GM23338 (cell line): Measurements from ENCODE around the gene CCDC69. TPM values are rescaled to one million over a fixed set of nuclear protein-coding genes. Genes with fewer than 3 reads are reported as not detected.

Experiments used
- ATAC-seq: fragments of 200-7000 bp; cut with Tn5 transposase; 3 replicates; pipeline ENCODE4 v1.9.1; 2020
- DNase-seq: peaks from one replicate; pipeline ENCODE4 v3.0.0-alpha.2; 2015; ENCODE audit warnings: low spot score
- H2AFZ ChIP-seq: fragments of 200-600 bp; sonication (generic); 2 replicates; pipeline ENCODE4 v1.8.0; 2016; ENCODE audit warnings: antibody characterized with exemption, mild to moderate bottlenecking, moderate library complexity
- H3F3A ChIP-seq: fragments of 200-600 bp; sonication (generic); replicated peaks from 2 replicates; pipeline ENCODE4 v1.8.0; 2017; ENCODE audit warnings: antibody characterized with exemption, mixed run types, low read depth
- H3K27ac ChIP-seq: fragments of 200-600 bp; sonication (generic); 2 replicates; pipeline ENCODE4 v1.6.1; 2016; ENCODE audit warnings: low read depth
- H3K27me3 ChIP-seq: fragments of 200-600 bp; sonication (generic); 2 replicates; pipeline ENCODE4 v1.8.0; 2016; ENCODE audit warnings: mild to moderate bottlenecking, mixed run types, moderate library complexity; ENCODE audit not compliant: insufficient read depth
- H3K36me3 ChIP-seq: fragments of 200-600 bp; sonication (generic); 2 replicates; pipeline ENCODE4 v1.8.0; 2016; ENCODE audit warnings: mild to moderate bottlenecking; ENCODE audit not compliant: insufficient read depth
- H3K4me1 ChIP-seq: fragments of 200-600 bp; sonication (generic); 2 replicates; pipeline ENCODE4 v1.8.0; 2016; ENCODE audit warnings: mild to moderate bottlenecking, moderate library complexity; ENCODE audit not compliant: insufficient read depth
- H3K4me2 ChIP-seq: fragments of 200-600 bp; sonication (generic); 2 replicates; pipeline ENCODE4 v1.7.1; 2017; ENCODE audit warnings: mixed run types
- H3K4me3 ChIP-seq: fragments of 200-600 bp; sonication (generic); 2 replicates; pipeline ENCODE4 v1.6.1; 2016; ENCODE audit warnings: mixed run types
- H3K79me2 ChIP-seq: fragments of 200-600 bp; sonication (generic); replicated peaks from 2 replicates; pipeline ENCODE4 v1.8.0; 2017; ENCODE audit warnings: mild to moderate bottlenecking; ENCODE audit not compliant: insufficient read depth
- H3K9me2 ChIP-seq: fragments of 200-600 bp; sonication (generic); 2 replicates; pipeline ENCODE4 v1.8.0; 2017; ENCODE audit not compliant: insufficient read depth
- H4K20me1 ChIP-seq: fragments of 200-600 bp; sonication (generic); replicated peaks from 2 replicates; pipeline ENCODE4 v1.8.0; 2017; ENCODE audit warnings: mild to moderate bottlenecking; ENCODE audit not compliant: insufficient read depth
- H3K27ac Mint-ChIP-seq: 2 replicates; pipeline ENCODE4 v1.8.0; 2020; ENCODE audit warnings: inconsistent platforms, mild to moderate bottlenecking, moderate library complexity, mixed read lengths
- H3K27me3 Mint-ChIP-seq: 3 replicates; pipeline ENCODE4 v1.8.0; 2022; ENCODE audit warnings: low read depth, mild to moderate bottlenecking, moderate library complexity, mixed read lengths, inconsistent platforms; ENCODE audit not compliant: insufficient read depth, poor library complexity
- H3K36me3 Mint-ChIP-seq: 3 replicates; pipeline ENCODE4 v1.8.0; 2021; ENCODE audit warnings: low read depth, mild to moderate bottlenecking, inconsistent platforms, moderate library complexity, mixed read lengths
- H3K4me1 Mint-ChIP-seq: 3 replicates; pipeline ENCODE4 v1.8.0; 2020; ENCODE audit warnings: mild to moderate bottlenecking, inconsistent platforms, mixed read lengths
- H3K4me3 Mint-ChIP-seq: 3 replicates; pipeline ENCODE4 v1.8.0; 2021; ENCODE audit warnings: moderate library complexity, mild to moderate bottlenecking, inconsistent platforms, mixed read lengths
- H3K9me3 Mint-ChIP-seq: 3 replicates; pipeline ENCODE4 v1.8.0; 2020; ENCODE audit warnings: moderate library complexity, mild to moderate bottlenecking, inconsistent platforms, mixed read lengths
- CREB1 ChIP-seq: fragments of 250-450 bp; sonication (Bioruptor Pico); IDR thresholded peaks from 2 replicates; pipeline ENCODE4 v1.5.0; 2020; ENCODE audit warnings: low read depth, mild to moderate bottlenecking, moderate library complexity
- EZH2 ChIP-seq: fragments of 200-600 bp; sonication (generic); IDR thresholded peaks from one replicate; pipeline ENCODE4 v1.8.0; 2017; ENCODE audit warnings: antibody characterized with exemption, mild to moderate bottlenecking, low read depth; ENCODE audit not compliant: unreplicated experiment
- NANOG ChIP-seq: IDR thresholded peaks from 2 replicates; pipeline ENCODE4 v1.6.1; 2016; ENCODE audit warnings: antibody characterized with exemption, borderline replicate concordance
- POLR2AphosphoS5 ChIP-seq: IDR thresholded peaks from 2 replicates; pipeline ENCODE4 v1.6.1; 2016; ENCODE audit warnings: antibody characterized with exemption, low read depth
- ZNF114 ChIP-seq: fragments of 250-450 bp; sonication (Bioruptor Pico); IDR thresholded peaks from 2 replicates; pipeline ENCODE4 v1.5.0; 2020; ENCODE audit warnings: mild to moderate bottlenecking, moderate library complexity
- polyA plus RNA-seq: library from polyadenylated mRNA; unstranded; fragments of >200 nt; fragmentation: Nextera tagmentation; extraction: Ambion mirVana; gene quantifications from 2 replicates; pipeline ENCODE4 v1.2.1, GENCODE V29; 2016
- total RNA-seq: library from RNA; depleted of rRNA; stranded (reverse); fragments of >200 nt; shearing (Covaris generic); gene quantifications from 2 replicates; pipeline ENCODE4 v1.2.3, GENCODE V29; 2014
- TF ChIP-seq, protein P1 (sequence below): fragments of 250-450 bp; sonication (Bioruptor Pico); IDR thresholded peaks from 2 replicates; pipeline ENCODE4 v1.5.0; 2020; ENCODE audit warnings: mild to moderate bottlenecking, moderate library complexity

The CCDC69 gene
- total and polyA plus RNA-seq, 2 experiments from 2014 or later, result 2.7 to 5.3 TPM

DNA sequence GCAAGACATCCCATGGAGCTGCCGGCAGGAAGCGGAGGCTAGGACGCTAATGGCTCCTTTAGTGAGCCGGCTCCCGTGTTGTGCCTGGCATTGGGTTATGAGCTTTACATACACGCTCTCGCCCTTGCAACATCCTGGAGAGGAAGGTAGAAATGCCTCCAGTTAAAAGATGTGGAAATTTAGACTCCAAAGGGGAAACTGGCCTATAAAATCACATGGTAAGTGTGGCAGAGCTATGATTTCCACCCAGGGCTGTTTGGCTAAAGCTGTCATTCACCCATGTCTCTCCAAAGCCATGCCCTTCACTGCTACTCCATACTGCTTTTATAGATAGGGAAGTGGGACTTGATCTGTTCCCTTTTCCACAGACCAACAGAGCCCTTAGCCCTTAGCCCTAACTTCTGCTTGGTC, 34.3 kb upstream of the CCDC69 start (continued):
- TF ChIP-seq, protein P1, sequence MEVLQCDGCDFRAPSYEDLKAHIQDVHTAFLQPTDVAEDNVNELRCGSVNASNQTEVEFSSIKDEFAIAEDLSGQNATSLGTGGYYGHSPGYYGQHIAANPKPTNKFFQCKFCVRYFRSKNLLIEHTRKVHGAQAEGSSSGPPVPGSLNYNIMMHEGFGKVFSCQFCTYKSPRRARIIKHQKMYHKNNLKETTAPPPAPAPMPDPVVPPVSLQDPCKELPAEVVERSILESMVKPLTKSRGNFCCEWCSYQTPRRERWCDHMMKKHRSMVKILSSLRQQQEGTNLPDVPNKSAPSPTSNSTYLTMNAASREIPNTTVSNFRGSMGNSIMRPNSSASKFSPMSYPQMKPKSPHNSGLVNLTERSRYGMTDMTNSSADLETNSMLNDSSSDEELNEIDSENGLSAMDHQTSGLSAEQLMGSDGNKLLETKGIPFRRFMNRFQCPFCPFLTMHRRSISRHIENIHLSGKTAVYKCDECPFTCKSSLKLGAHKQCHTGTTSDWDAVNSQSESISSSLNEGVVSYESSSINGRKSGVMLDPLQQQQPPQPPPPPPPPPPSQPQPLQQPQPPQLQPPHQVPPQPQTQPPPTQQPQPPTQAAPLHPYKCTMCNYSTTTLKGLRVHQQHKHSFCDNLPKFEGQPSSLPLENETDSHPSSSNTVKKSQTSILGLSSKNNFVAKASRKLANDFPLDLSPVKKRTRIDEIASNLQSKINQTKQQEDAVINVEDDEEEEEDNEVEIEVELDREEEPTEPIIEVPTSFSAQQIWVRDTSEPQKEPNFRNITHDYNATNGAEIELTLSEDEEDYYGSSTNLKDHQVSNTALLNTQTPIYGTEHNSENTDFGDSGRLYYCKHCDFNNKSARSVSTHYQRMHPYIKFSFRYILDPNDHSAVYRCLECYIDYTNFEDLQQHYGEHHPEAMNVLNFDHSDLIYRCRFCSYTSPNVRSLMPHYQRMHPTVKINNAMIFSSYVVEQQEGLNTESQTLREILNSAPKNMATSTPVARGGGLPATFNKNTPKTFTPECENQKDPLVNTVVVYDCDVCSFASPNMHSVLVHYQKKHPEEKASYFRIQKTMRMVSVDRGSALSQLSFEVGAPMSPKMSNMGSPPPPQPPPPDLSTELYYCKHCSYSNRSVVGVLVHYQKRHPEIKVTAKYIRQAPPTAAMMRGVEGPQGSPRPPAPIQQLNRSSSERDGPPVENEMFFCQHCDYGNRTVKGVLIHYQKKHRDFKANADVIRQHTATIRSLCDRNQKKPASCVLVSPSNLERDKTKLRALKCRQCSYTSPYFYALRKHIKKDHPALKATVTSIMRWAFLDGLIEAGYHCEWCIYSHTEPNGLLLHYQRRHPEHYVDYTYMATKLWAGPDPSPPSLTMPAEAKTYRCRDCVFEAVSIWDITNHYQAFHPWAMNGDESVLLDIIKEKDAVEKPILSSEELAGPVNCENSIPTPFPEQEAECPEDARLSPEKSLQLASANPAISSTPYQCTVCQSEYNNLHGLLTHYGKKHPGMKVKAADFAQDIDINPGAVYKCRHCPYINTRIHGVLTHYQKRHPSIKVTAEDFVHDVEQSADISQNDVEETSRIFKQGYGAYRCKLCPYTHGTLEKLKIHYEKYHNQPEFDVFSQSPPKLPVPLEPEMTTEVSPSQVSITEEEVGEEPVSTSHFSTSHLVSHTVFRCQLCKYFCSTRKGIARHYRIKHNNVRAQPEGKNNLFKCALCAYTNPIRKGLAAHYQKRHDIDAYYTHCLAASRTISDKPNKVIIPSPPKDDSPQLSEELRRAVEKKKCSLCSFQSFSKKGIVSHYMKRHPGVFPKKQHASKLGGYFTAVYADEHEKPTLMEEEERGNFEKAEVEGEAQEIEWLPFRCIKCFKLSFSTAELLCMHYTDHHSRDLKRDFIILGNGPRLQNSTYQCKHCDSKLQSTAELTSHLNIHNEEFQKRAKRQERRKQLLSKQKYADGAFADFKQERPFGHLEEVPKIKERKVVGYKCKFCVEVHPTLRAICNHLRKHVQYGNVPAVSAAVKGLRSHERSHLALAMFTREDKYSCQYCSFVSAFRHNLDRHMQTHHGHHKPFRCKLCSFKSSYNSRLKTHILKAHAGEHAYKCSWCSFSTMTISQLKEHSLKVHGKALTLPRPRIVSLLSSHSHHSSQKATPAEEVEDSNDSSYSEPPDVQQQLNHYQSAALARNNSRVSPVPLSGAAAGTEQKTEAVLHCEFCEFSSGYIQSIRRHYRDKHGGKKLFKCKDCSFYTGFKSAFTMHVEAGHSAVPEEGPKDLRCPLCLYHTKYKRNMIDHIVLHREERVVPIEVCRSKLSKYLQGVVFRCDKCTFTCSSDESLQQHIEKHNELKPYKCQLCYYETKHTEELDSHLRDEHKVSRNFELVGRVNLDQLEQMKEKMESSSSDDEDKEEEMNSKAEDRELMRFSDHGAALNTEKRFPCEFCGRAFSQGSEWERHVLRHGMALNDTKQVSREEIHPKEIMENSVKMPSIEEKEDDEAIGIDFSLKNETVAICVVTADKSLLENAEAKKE (CRISPR knock-in tag), result no peak

DNA sequence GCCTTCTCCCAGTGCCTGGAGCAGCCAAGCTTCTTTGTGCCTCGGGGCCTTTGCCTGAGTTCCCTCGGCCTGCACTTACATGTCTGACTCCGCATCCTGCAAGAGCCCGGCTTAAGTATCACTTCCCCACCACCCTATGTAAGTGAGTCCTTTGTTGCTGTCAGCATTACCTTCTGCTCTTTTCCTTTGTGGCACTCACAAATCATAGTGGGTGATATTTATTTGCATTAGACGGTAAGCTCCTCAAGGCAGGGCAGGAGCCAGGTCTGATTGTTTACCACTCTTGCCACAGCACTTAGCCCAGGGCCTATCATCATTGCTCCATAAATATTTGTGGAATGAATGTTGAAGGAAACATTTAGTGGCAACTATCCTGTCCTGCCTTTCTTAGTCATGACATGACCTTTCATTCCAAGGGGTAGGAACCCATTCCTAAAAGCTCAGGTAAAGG, 33.9 kb upstream of the CCDC69 start:
- Histone ChIP-seq H4K20me1 (no peaks in the 10 kb centered on the region), H3K4me3 (no peak overlapping the region), H3K36me3 (no peaks in the 10 kb centered on the region), H3K27me3 (no peaks in the 10 kb centered on the region), H3K4me2 (no peak overlapping the region), H2AFZ (no peak overlapping the region), H3K4me1 (peaks cover 9% of the 10 kb centered on the region), H3K79me2 (peaks cover 21% of the 10 kb centered on the region), H3K9me2 (no peaks in the 10 kb centered on the region), H3F3A (no peaks in the 10 kb centered on the region), H3K27ac (peak overlapping the region; percentile 9; the same call in 1 of the 2 replicates)
- Mint-ChIP-seq H3K9me3 (no peaks in the 10 kb centered on the region), H3K36me3 (no peaks in the 10 kb centered on the region; the same call in 2 of the 3 replicates), H3K27me3 (peaks cover 6% of the 10 kb centered on the region), H3K4me1 (peaks cover 22% of the 10 kb centered on the region), H3K4me3 (no peak overlapping the region), H3K27ac (peak overlapping the region; percentile 40; the same call in 1 of the 2 replicates)
- no peak for DNase-seq
- TF ChIP-seq CREB1 (CRISPR knock-in tag), result no peak
- TF ChIP-seq EZH2, result no peak
- TF ChIP-seq ZNF114 (CRISPR knock-in tag), result no peak
- TF ChIP-seq NANOG, result no peak
- no peak for TF ChIP-seq POLR2AphosphoS5
- no peak for ATAC-seq
